ENCODE data around the gene MYO5B.
A peak's percentile ranks its signal among the peaks of the same experiment; 100 is the strongest.
"Not testable (repeated sequence)": the region's sequence is repeated elsewhere in the genome, so short reads cannot be mapped to it uniquely, and the experiment has no call there.

Gene MYO5B

GRCh38 chr18:50194631-50195532 is at the start of gene MYO5B:
Gene MYO5B, minus strand, starts transcription at chr18:50195147. Its CDS starts 354 bp downstream, at chr18:50194793.
- DNase-seq = peak; percentile 21

- not testable (repeated sequence) for DNase-seq
Measured at GRCh38 chr18:50241768-50242167, 46.8 kb upstream of the MYO5B start.

- DNase-seq = no peak
Measured at GRCh38 chr18:50240080-50240563, 45.2 kb upstream of the MYO5B start.

- DNase-seq = no peak
Measured at GRCh38 chr18:50232419-50232818, 37.5 kb upstream of the MYO5B start.

- no peak for DNase-seq
Measured at GRCh38 chr18:50231621-50232020, 36.7 kb upstream of the MYO5B start.

- DNase-seq = not testable (repeated sequence)
Measured at GRCh38 chr18:50220249-50220648, 25.3 kb upstream of the MYO5B start.

GRCh38 chr18:50218432-50219197 is 23.7 kb upstream of the MYO5B start:
- no peak for DNase-seq

GRCh38 chr18:50209311-50209710 is 14.4 kb upstream of the MYO5B start:
- DNase-seq = no peak

- no peak for DNase-seq
Measured at GRCh38 chr18:50207722-50208121, 12.8 kb upstream of the MYO5B start.

GRCh38 chr18:50203801-50204604 is 9.1 kb upstream of the MYO5B start:
- DNase-seq = peak; percentile 44

- DNase-seq = no peak
Measured at GRCh38 chr18:50201476-50202018, 6.6 kb upstream of the MYO5B start.

- no peak for DNase-seq
Measured at GRCh38 chr18:50199921-50200320, 5.0 kb upstream of the MYO5B start.

- no peak for DNase-seq
Measured at GRCh38 chr18:50199346-50199855, 4.5 kb upstream of the MYO5B start.

GRCh38 chr18:50196261-50196660 is 1.3 kb upstream of the MYO5B start:
- DNase-seq = no peak

- no peak for DNase-seq
Measured at GRCh38 chr18:50195689-50196088, 742 bp upstream of the MYO5B start.

- DNase-seq = no peak
Measured at GRCh38 chr18:50193796-50194630, 934 bp downstream of the MYO5B start.

- no peak for DNase-seq
Measured at GRCh38 chr18:50192995-50193795, 1.8 kb downstream of the MYO5B start.

GRCh38 chr18:50190926-50191325 is 4.0 kb downstream of the MYO5B start:
- DNase-seq = no peak

- DNase-seq = no peak
Measured at GRCh38 chr18:50190236-50190635, 4.7 kb downstream of the MYO5B start.

GRCh38 chr18:50189160-50189559 is 5.8 kb downstream of the MYO5B start:
- no peak for DNase-seq

GRCh38 chr18:50188652-50189051 is 6.3 kb downstream of the MYO5B start:
- no peak for DNase-seq

Data from NCI-H2029 treated with DMSO at 0.1 percent for 48 hours (cell line).